Ishikawa (cell line): ENCODE measurements around the gene SLC16A3.

Experiments
- CEBPB ChIP-seq: IDR thresholded peaks from 2 replicates; pipeline ENCODE4 v1.6.1; 2012
- CREB1 ChIP-seq: IDR thresholded peaks from 2 replicates; pipeline ENCODE4 v1.6.1; 2012; ENCODE audit warnings: low read depth
- EGR1 ChIP-seq: IDR thresholded peaks from 2 replicates; pipeline ENCODE4 v1.6.1; 2012
- EP300 ChIP-seq: IDR thresholded peaks from 2 replicates; pipeline ENCODE4 v1.6.1; 2012; ENCODE audit warnings: borderline replicate concordance
- FOXM1 ChIP-seq: IDR thresholded peaks from 2 replicates; pipeline ENCODE4 v1.6.1; 2012; ENCODE audit warnings: low read depth, borderline replicate concordance
- MAX ChIP-seq: IDR thresholded peaks from 2 replicates; pipeline ENCODE4 v1.6.1; 2012
- NFIC ChIP-seq: IDR thresholded peaks from 2 replicates; pipeline ENCODE4 v1.6.1; 2012
- RAD21 ChIP-seq: IDR thresholded peaks from 2 replicates; pipeline ENCODE4 v1.6.1; 2012; ENCODE audit warnings: low read depth
- REST ChIP-seq: IDR thresholded peaks from 2 replicates; pipeline ENCODE4 v1.6.1; 2012; ENCODE audit warnings: low read depth, mild to moderate bottlenecking
- TAF1 ChIP-seq: IDR thresholded peaks from 2 replicates; pipeline ENCODE4 v1.6.1; 2012; ENCODE audit warnings: low read depth, mild to moderate bottlenecking
- TCF12 ChIP-seq: IDR thresholded peaks from 2 replicates; pipeline ENCODE4 v1.6.1; 2012; ENCODE audit warnings: low read depth
- TEAD4 ChIP-seq: IDR thresholded peaks from 2 replicates; pipeline ENCODE4 v1.6.1; 2012
- USF1 ChIP-seq: IDR thresholded peaks from 2 replicates; pipeline ENCODE4 v1.6.1; 2012
- YY1 ChIP-seq: IDR thresholded peaks from 2 replicates; pipeline ENCODE4 v1.6.1; 2012; ENCODE audit warnings: low read depth
- ZBTB7A ChIP-seq: IDR thresholded peaks from 2 replicates; pipeline ENCODE4 v1.6.1; 2012; ENCODE audit warnings: low read depth

SLC16A3 gene

GRCh38 chr17:82275326-82275725 is 46.5 kb downstream of the SLC16A3 start:
- no peak for TF ChIP-seq RAD21
- no peak for TF ChIP-seq EP300
- TF ChIP-seq TEAD4 = no peak
- TF ChIP-seq MAX = no peak
- TF ChIP-seq CEBPB = no peak
- no peak for TF ChIP-seq ZBTB7A
- no peak for TF ChIP-seq TCF12
- no peak for TF ChIP-seq FOXM1
- no peak for TF ChIP-seq REST
- no peak for TF ChIP-seq YY1
- TF ChIP-seq CREB1 = no peak
- TF ChIP-seq TAF1 = no peak
- TF ChIP-seq USF1 = no peak
- TF ChIP-seq NFIC = no peak
- no peak for TF ChIP-seq EGR1

- TF ChIP-seq RAD21 (no peak), TCF12 (no peak), YY1 (no peak), REST (no peak), NFIC (no peak), USF1 (no peak), EGR1 (no peak), CEBPB (no peak), TEAD4 (no peak), CREB1 (no peak), ZBTB7A (no peak), TAF1 (no peak), EP300 (no peak), FOXM1 (no peak)
Measured at GRCh38 chr17:82276938-82277337, 48.1 kb downstream of the SLC16A3 start.

- TF ChIP-seq TAF1 = no peak
- TF ChIP-seq ZBTB7A = no peak
- TF ChIP-seq TEAD4 = no peak
- no peak for TF ChIP-seq NFIC
Measured at GRCh38 chr17:82277851-82278250, 49.0 kb downstream of the SLC16A3 start.

GRCh38 chr17:82278308-82278707 is 49.5 kb downstream of the SLC16A3 start:
- TF ChIP-seq EGR1 (no peak), FOXM1 (no peak), EP300 (no peak)

GRCh38 chr17:82278786-82279391 is 50.0 kb downstream of the SLC16A3 start:
- TF ChIP-seq ZBTB7A = no peak
- TF ChIP-seq RAD21 = no peak
- TF ChIP-seq NFIC = no peak
- no peak for TF ChIP-seq CEBPB
- TF ChIP-seq EP300 = no peak
- no peak for TF ChIP-seq YY1
- no peak for TF ChIP-seq TCF12
- TF ChIP-seq REST = no peak
- no peak for TF ChIP-seq FOXM1
- no peak for TF ChIP-seq TAF1
- no peak for TF ChIP-seq EGR1
